Activated CD4-positive, alpha-beta memory T cell treated with anti-CD3 and anti-CD28 coated beads for 36 hours (primary cell): ENCODE results near the gene LARP4B. TPM values are rescaled to one million over a fixed set of nuclear protein-coding genes. Genes with fewer than 3 reads are reported as not detected.

Source experiments
- CTCF ChIA-PET: fragments of 350-600 bp; sonication (Branson Sonifier 250); formaldehyde crosslinking; loops from one replicate; lab custom pipeline; 2021; ENCODE audit warnings: antibody characterized with exemption, inconsistent platforms; lab: Charles Lee
- POLR2A ChIA-PET: fragments of 350-600 bp; sonication (Branson Sonifier 250); formaldehyde crosslinking; loops from one replicate; lab custom pipeline; 2021; ENCODE audit warnings: antibody characterized with exemption; lab: Charles Lee
- DNase-seq: peaks from one replicate; pipeline ENCODE4 v3.0.0-alpha.2; 2020
- H3K27ac Mint-ChIP-seq: one replicate; pipeline ENCODE4 v1.8.0; 2021; ENCODE audit warnings: mixed read lengths
- H3K27me3 Mint-ChIP-seq: one replicate; pipeline ENCODE4 v1.8.0; 2021; ENCODE audit warnings: mixed read lengths
- H3K36me3 Mint-ChIP-seq: one replicate; pipeline ENCODE4 v1.8.0; 2021; ENCODE audit warnings: mixed read lengths
- H3K4me1 Mint-ChIP-seq: one replicate; pipeline ENCODE4 v1.8.0; 2021; ENCODE audit warnings: low read depth, mixed read lengths
- H3K4me3 Mint-ChIP-seq: one replicate; pipeline ENCODE4 v1.8.0; 2021; ENCODE audit warnings: mild to moderate bottlenecking, mixed read lengths
- H3K9me3 Mint-ChIP-seq: one replicate; pipeline ENCODE4 v1.8.0; 2021; ENCODE audit warnings: mixed read lengths
- intact Hi-C: fragments of 100-400 bp; cut with micrococcal nuclease; formaldehyde crosslinking; loops from one replicate; pipeline ENCODE4 v1.15.1; 2023
- total RNA-seq, 2 experiments: library from RNA; stranded (reverse); gene quantifications; one replicate each; pipeline ENCODE4 v1.2.3, GENCODE V29; 2021

LARP4B gene
- total RNA-seq, 2 experiments from 2014 or later: 92.1 to 95.0 TPM

GRCh38 chr10:828191-828590, 103.3 kb downstream of the LARP4B start:
- no peaks in the 10 kb centered on the region for H3K27me3 Mint-ChIP-seq
- POLR2A ChIA-PET: no interaction called here
- intact Hi-C loops: no loop called here
- no peak overlapping the region for H3K4me3 Mint-ChIP-seq
- H3K27ac Mint-ChIP-seq: no peak overlapping the region
- DNase-seq: no peak
- CTCF ChIA-PET: no interaction called here
- H3K4me1 Mint-ChIP-seq: peaks cover 10% of the 10 kb centered on the region
- H3K36me3 Mint-ChIP-seq: peaks cover 61% of the 10 kb centered on the region
- H3K9me3 Mint-ChIP-seq: no peaks in the 10 kb centered on the region

- H3K9me3 Mint-ChIP-seq: no peaks in the 10 kb centered on the region
- no peak for DNase-seq
- no peak overlapping the region for H3K4me3 Mint-ChIP-seq
- no peaks in the 10 kb centered on the region for H3K27me3 Mint-ChIP-seq
- no peak overlapping the region for H3K27ac Mint-ChIP-seq
- CTCF ChIA-PET: no interaction called here
- POLR2A ChIA-PET: no interaction called here
- H3K4me1 Mint-ChIP-seq: peaks cover 15% of the 10 kb centered on the region
- intact Hi-C loops: no loop called here
- H3K36me3 Mint-ChIP-seq: peaks cover 60% of the 10 kb centered on the region
These were observed 106.6 kb downstream of the LARP4B start for GRCh38 chr10:824946-825345.

- DNase-seq: no peak
- Mint-ChIP-seq H3K36me3 (peaks cover 60% of the 10 kb centered on the region), H3K9me3 (no peaks in the 10 kb centered on the region), H3K4me3 (no peak overlapping the region), H3K27ac (no peak overlapping the region), H3K27me3 (no peaks in the 10 kb centered on the region), H3K4me1 (peaks cover 15% of the 10 kb centered on the region)
- CTCF ChIA-PET: no interaction called here
- POLR2A ChIA-PET: interaction anchor here (0.5 kb wide), 1 partner anchor 78 kb away, joined by 7 read pairs; no protein-coding TSS in a partner anchor
- intact Hi-C loops: no loop called here
These were observed 107.0 kb downstream of the LARP4B start for GRCh38 chr10:824497-824896.

GRCh38 chr10:822661-823367, 108.7 kb downstream of the LARP4B start:
- no peak for DNase-seq
- Mint-ChIP-seq H3K9me3 (no peaks in the 10 kb centered on the region), H3K36me3 (peaks cover 55% of the 10 kb centered on the region), H3K27ac (no peak overlapping the region), H3K4me1 (peaks cover 15% of the 10 kb centered on the region), H3K4me3 (no peak overlapping the region), H3K27me3 (no peaks in the 10 kb centered on the region)
- POLR2A ChIA-PET: no interaction called here
- intact Hi-C loops: no loop called here
- CTCF ChIA-PET: no interaction called here

GRCh38 chr10:822197-822596, 109.3 kb downstream of the LARP4B start:
- ChIA-PET CTCF (no interaction called here), POLR2A (no interaction called here)
- Mint-ChIP-seq H3K4me3 (no peak overlapping the region), H3K4me1 (peaks cover 15% of the 10 kb centered on the region), H3K9me3 (no peaks in the 10 kb centered on the region), H3K36me3 (peaks cover 61% of the 10 kb centered on the region), H3K27ac (no peak overlapping the region), H3K27me3 (no peaks in the 10 kb centered on the region)
- intact Hi-C loops: no loop called here
- no peak for DNase-seq

GRCh38 chr10:821322-821721, 110.2 kb downstream of the LARP4B start:
- ChIA-PET CTCF (no interaction called here), POLR2A (no interaction called here)
- Mint-ChIP-seq H3K4me1 (peaks cover 15% of the 10 kb centered on the region), H3K9me3 (no peaks in the 10 kb centered on the region), H3K27ac (no peak overlapping the region), H3K27me3 (no peaks in the 10 kb centered on the region), H3K4me3 (no peak overlapping the region), H3K36me3 (peaks cover 65% of the 10 kb centered on the region)
- intact Hi-C loops: no loop called here
- DNase-seq: no peak

- H3K27me3 Mint-ChIP-seq: no peaks in the 10 kb centered on the region
- H3K36me3 Mint-ChIP-seq: peaks cover 57% of the 10 kb centered on the region
- no peaks in the 10 kb centered on the region for H3K9me3 Mint-ChIP-seq
- ChIA-PET POLR2A (no interaction called here), CTCF (no interaction called here)
- peaks cover 15% of the 10 kb centered on the region for H3K4me1 Mint-ChIP-seq
- intact Hi-C loops: no loop called here
- no peak overlapping the region for H3K27ac Mint-ChIP-seq
- no peak overlapping the region for H3K4me3 Mint-ChIP-seq
- no peak for DNase-seq
These were observed 111.7 kb downstream of the LARP4B start for GRCh38 chr10:819816-820215.

GRCh38 chr10:819326-819725, 112.2 kb downstream of the LARP4B start:
- intact Hi-C loops: no loop called here
- no peak for DNase-seq
- Mint-ChIP-seq H3K4me3 (no peak overlapping the region), H3K36me3 (peaks cover 59% of the 10 kb centered on the region), H3K27ac (no peak overlapping the region), H3K27me3 (no peaks in the 10 kb centered on the region), H3K9me3 (no peaks in the 10 kb centered on the region), H3K4me1 (peaks cover 15% of the 10 kb centered on the region)
- CTCF ChIA-PET: no interaction called here
- POLR2A ChIA-PET: no interaction called here

- Mint-ChIP-seq H3K9me3 (no peaks in the 10 kb centered on the region), H3K4me3 (no peak overlapping the region), H3K27me3 (no peaks in the 10 kb centered on the region), H3K4me1 (peaks cover 10% of the 10 kb centered on the region), H3K27ac (no peak overlapping the region), H3K36me3 (peaks cover 55% of the 10 kb centered on the region)
- no peak for DNase-seq
- intact Hi-C loops: no loop called here
- CTCF ChIA-PET: no interaction called here
- POLR2A ChIA-PET: no interaction called here
These were observed 112.8 kb downstream of the LARP4B start for GRCh38 chr10:818526-819220.

GRCh38 chr10:818010-818409, 113.5 kb downstream of the LARP4B start:
- POLR2A ChIA-PET: no interaction called here
- CTCF ChIA-PET: no interaction called here
- no peak overlapping the region for H3K27ac Mint-ChIP-seq
- H3K9me3 Mint-ChIP-seq: no peaks in the 10 kb centered on the region
- DNase-seq: no peak
- peaks cover 57% of the 10 kb centered on the region for H3K36me3 Mint-ChIP-seq
- no peak overlapping the region for H3K4me3 Mint-ChIP-seq
- H3K4me1 Mint-ChIP-seq: peaks cover 3% of the 10 kb centered on the region
- H3K27me3 Mint-ChIP-seq: no peaks in the 10 kb centered on the region
- intact Hi-C loops: no loop called here

- POLR2A ChIA-PET: no interaction called here
- no peaks in the 10 kb centered on the region for H3K27me3 Mint-ChIP-seq
- H3K4me3 Mint-ChIP-seq: no peak overlapping the region
- CTCF ChIA-PET: no interaction called here
- intact Hi-C loops: no loop called here
- no peak for DNase-seq
- no peaks in the 10 kb centered on the region for H3K9me3 Mint-ChIP-seq
- no peak overlapping the region for H3K27ac Mint-ChIP-seq
- H3K36me3 Mint-ChIP-seq: peaks cover 59% of the 10 kb centered on the region
- no peaks in the 10 kb centered on the region for H3K4me1 Mint-ChIP-seq
These were observed 114.1 kb downstream of the LARP4B start for GRCh38 chr10:817371-817770.

GRCh38 chr10:816958-817357, 114.5 kb downstream of the LARP4B start:
- Mint-ChIP-seq H3K36me3 (peaks cover 61% of the 10 kb centered on the region), H3K27ac (no peak overlapping the region), H3K9me3 (no peaks in the 10 kb centered on the region), H3K27me3 (no peaks in the 10 kb centered on the region), H3K4me3 (no peak overlapping the region), H3K4me1 (no peaks in the 10 kb centered on the region)
- intact Hi-C loops: no loop called here
- CTCF ChIA-PET: no interaction called here
- no peak for DNase-seq
- POLR2A ChIA-PET: no interaction called here

GRCh38 chr10:816091-816477, 115.4 kb downstream of the LARP4B start:
- no peaks in the 10 kb centered on the region for H3K27me3 Mint-ChIP-seq
- H3K4me3 Mint-ChIP-seq: no peak overlapping the region
- intact Hi-C loops: no loop called here
- no peaks in the 10 kb centered on the region for H3K9me3 Mint-ChIP-seq
- H3K4me1 Mint-ChIP-seq: no peaks in the 10 kb centered on the region
- ChIA-PET CTCF (no interaction called here), POLR2A (no interaction called here)
- H3K36me3 Mint-ChIP-seq: peaks cover 56% of the 10 kb centered on the region
- H3K27ac Mint-ChIP-seq: no peak overlapping the region
- no peak for DNase-seq
